ENCODE measurements around the gene DUSP9.

DNA sequence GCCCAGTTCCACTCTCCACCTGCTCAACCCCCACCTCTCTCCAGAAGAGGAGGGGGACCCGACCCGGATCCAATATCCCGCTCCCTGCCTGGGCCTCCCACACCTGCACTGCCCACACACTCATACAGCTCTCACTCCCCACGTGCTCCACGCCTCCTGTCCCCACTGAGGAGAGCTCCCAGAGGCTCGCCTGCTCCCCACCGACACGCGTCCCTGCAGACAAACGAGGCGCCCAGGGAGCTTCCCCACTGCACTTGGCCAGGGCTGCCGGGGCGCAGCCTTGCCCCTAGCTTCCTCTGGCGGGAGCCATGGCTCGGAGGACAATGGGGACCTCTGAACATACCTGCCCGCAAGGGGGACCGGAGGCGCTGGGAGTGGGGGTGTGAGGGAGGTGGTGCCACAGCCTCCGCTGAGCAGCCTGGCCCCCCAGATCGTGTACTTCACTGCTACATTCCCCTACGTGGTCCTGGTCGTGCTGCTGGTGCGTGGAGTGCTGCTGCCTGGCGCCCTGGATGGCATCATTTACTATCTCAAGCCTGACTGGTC is 45.7 kb downstream of the DUSP9 start:
- TF ChIP-seq, protein P1, sequence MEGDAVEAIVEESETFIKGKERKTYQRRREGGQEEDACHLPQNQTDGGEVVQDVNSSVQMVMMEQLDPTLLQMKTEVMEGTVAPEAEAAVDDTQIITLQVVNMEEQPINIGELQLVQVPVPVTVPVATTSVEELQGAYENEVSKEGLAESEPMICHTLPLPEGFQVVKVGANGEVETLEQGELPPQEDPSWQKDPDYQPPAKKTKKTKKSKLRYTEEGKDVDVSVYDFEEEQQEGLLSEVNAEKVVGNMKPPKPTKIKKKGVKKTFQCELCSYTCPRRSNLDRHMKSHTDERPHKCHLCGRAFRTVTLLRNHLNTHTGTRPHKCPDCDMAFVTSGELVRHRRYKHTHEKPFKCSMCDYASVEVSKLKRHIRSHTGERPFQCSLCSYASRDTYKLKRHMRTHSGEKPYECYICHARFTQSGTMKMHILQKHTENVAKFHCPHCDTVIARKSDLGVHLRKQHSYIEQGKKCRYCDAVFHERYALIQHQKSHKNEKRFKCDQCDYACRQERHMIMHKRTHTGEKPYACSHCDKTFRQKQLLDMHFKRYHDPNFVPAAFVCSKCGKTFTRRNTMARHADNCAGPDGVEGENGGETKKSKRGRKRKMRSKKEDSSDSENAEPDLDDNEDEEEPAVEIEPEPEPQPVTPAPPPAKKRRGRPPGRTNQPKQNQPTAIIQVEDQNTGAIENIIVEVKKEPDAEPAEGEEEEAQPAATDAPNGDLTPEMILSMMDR (IDR thresholded peaks at IDR 0.05; ENCODE audit: low read depth, low read length): no peak
- TF ChIP-seq MYC (IDR thresholded peaks at IDR 0.05; ENCODE audit: low read depth, low read length) (no peak), POLR2A (IDR thresholded peaks at IDR 0.05; ENCODE audit: extremely low read depth, insufficient read length) (no peak), MAX (IDR thresholded peaks at IDR 0.05; ENCODE audit: low read depth, low read length) (no peak)

Data from NB4 (cell line).